Osteoblast (primary cell): Measurements from ENCODE around the gene CAST. TPM values are rescaled to one million over a fixed set of nuclear protein-coding genes. Genes with fewer than 3 reads are reported as not detected.

ENCODE experiments used
- DNase-seq: peaks from one replicate; pipeline ENCODE4 v3.0.0; 2011; ENCODE audit warnings: low spot score, mixed read lengths; ENCODE audit not compliant: insufficient read length; ENCODE audit errors: missing footprints
- H2AFZ ChIP-seq: 2 replicates; pipeline ENCODE4 v1.6.0; 2011; ENCODE audit warnings: mild to moderate bottlenecking, low read length
- H3K27ac ChIP-seq: 2 replicates; pipeline ENCODE4 v1.5.1; 2011; ENCODE audit warnings: mild to moderate bottlenecking, low read depth, low read length, moderate library complexity
- H3K27me3 ChIP-seq: 2 replicates; pipeline ENCODE4 v1.6.0; 2012; ENCODE audit warnings: mild to moderate bottlenecking, control low read depth, inconsistent platforms, low read length, moderate library complexity; ENCODE audit not compliant: insufficient read depth
- H3K36me3 ChIP-seq: 2 replicates; pipeline ENCODE4 v1.5.1; 2011; ENCODE audit warnings: mild to moderate bottlenecking, low read length, control low read depth, moderate library complexity; ENCODE audit not compliant: insufficient read depth
- H3K4me1 ChIP-seq: 2 replicates; pipeline ENCODE4 v1.5.1; 2011; ENCODE audit warnings: mild to moderate bottlenecking, low read length, control low read depth, moderate library complexity; ENCODE audit not compliant: insufficient read depth
- H3K4me2 ChIP-seq: 2 replicates; pipeline ENCODE4 v1.6.0; 2011; ENCODE audit warnings: mild to moderate bottlenecking, low read length; ENCODE audit not compliant: insufficient read depth
- H3K4me3 ChIP-seq: fragments of 200-600 bp; sonication (generic); 3 replicates; pipeline ENCODE4 v1.5.1; 2012; ENCODE audit warnings: mild to moderate bottlenecking, low read length, inconsistent platforms; ENCODE audit not compliant: insufficient read depth
- H3K79me2 ChIP-seq: 2 replicates; pipeline ENCODE4 v1.6.0; 2012; ENCODE audit warnings: mild to moderate bottlenecking, low read length, control low read depth, inconsistent platforms; ENCODE audit not compliant: insufficient read depth
- H3K9me3 ChIP-seq: 2 replicates; pipeline ENCODE4 v1.5.1; 2011; ENCODE audit warnings: low read depth, low read length, control low read depth
- H4K20me1 ChIP-seq: 2 replicates; pipeline ENCODE4 v1.6.0; 2012; ENCODE audit warnings: mild to moderate bottlenecking, low read length, control low read depth; ENCODE audit not compliant: insufficient read depth
- total RNA-seq: library from RNA; depleted of rRNA; stranded (reverse); fragments of >200 nt; gene quantifications from 2 replicates; pipeline ENCODE4 v1.2.3, GENCODE V29; 2012
- TF ChIP-seq, protein P1 (sequence below): IDR thresholded peaks from 2 replicates; pipeline ENCODE4 v1.5.1; 2011; ENCODE audit warnings: mild to moderate bottlenecking, low read depth, low read length, moderate library complexity; ENCODE audit errors: extremely low read depth

The CAST gene
- total RNA-seq, 1 donor, result 278 TPM

DNA sequence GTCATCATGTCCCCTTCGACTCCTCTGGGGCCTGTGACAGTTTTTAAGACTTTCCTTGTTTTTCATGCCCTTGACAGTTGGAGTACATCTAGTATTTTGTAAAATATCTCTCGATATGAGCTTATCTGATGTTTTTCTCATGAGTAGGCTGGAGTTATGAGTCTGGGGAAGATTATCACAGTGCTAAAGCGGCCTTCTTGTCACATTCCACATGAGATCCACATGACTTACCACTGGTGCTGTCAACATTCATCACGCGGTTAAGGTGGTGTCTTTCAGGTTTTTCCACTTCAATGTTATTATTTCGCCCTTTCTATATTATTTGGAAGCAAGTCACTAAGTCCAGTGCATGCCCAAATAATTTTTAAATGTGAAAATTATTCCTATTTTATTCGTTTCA is 17.1 kb upstream of the CAST start:
- no peaks in the 10 kb centered on the region for H3K27me3 ChIP-seq
- H3K9me3 ChIP-seq, result no peaks in the 10 kb centered on the region
- no peaks in the 10 kb centered on the region for H3K36me3 ChIP-seq
- H3K27ac ChIP-seq, result no peak overlapping the region
- TF ChIP-seq, protein P1, sequence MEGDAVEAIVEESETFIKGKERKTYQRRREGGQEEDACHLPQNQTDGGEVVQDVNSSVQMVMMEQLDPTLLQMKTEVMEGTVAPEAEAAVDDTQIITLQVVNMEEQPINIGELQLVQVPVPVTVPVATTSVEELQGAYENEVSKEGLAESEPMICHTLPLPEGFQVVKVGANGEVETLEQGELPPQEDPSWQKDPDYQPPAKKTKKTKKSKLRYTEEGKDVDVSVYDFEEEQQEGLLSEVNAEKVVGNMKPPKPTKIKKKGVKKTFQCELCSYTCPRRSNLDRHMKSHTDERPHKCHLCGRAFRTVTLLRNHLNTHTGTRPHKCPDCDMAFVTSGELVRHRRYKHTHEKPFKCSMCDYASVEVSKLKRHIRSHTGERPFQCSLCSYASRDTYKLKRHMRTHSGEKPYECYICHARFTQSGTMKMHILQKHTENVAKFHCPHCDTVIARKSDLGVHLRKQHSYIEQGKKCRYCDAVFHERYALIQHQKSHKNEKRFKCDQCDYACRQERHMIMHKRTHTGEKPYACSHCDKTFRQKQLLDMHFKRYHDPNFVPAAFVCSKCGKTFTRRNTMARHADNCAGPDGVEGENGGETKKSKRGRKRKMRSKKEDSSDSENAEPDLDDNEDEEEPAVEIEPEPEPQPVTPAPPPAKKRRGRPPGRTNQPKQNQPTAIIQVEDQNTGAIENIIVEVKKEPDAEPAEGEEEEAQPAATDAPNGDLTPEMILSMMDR, result no peak
- H2AFZ ChIP-seq, result no peak overlapping the region
- H3K4me3 ChIP-seq, result no peak overlapping the region
- DNase-seq, result no peak
- H4K20me1 ChIP-seq, result no peaks in the 10 kb centered on the region
- no peaks in the 10 kb centered on the region for H3K79me2 ChIP-seq
- H3K4me1 ChIP-seq, result peaks cover 3% of the 10 kb centered on the region
- H3K4me2 ChIP-seq, result no peak overlapping the region

DNA sequence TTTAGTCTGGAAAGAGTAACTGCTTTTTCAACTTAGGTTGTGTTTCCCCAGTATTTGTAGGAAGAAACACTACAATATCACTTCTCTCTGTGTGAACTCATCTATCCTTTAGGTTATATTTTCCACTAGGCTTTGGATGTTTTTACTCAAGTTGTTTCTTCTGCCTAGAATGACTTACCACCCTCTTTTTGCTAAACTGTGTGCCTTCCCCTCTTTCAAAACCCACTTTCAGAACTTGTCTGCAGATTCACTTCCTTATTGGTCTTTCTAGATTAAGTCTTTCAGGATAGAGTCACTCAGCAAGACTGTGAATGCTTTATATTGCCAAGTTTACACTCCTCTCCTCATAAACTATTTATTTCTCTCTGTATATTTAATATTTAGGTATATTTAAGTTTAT is 14.2 kb upstream of the CAST start:
- TF ChIP-seq, protein P1, result no peak
- no peak overlapping the region for H3K27ac ChIP-seq

DNA sequence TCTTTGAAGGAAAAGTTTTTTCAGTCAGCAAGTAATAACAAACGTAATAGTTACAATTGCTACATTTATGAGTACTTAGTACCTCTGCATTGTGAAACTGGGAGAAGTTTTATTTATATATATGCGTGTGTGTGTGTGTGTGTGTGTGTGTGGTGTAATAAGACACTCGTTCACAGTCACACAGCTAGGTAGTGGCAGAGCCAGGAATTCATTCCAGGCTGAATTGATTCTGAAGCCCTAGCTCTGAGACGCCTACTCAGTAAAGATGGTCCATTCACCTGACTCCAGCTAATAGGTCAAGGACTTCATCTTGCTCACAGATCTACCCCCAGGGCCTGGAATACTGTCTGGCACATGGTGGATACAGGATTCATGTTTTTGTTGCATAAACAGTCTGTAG is 13.6 kb upstream of the CAST start:
- Histone ChIP-seq H3K9me3 (no peaks in the 10 kb centered on the region), H3K4me2 (no peak overlapping the region), H2AFZ (no peak overlapping the region), H3K27ac (no peak overlapping the region), H3K36me3 (no peaks in the 10 kb centered on the region), H3K4me3 (no peak overlapping the region), H3K79me2 (no peaks in the 10 kb centered on the region), H3K27me3 (no peaks in the 10 kb centered on the region), H3K4me1 (peaks cover 3% of the 10 kb centered on the region), H4K20me1 (no peaks in the 10 kb centered on the region)
- DNase-seq, result no peak
- TF ChIP-seq, protein P1, result no peak

More for the DNA sequence above, 14.2 kb upstream of the CAST start:
- Histone ChIP-seq H4K20me1 (no peaks in the 10 kb centered on the region), H3K36me3 (no peaks in the 10 kb centered on the region), H2AFZ (no peak overlapping the region), H3K27me3 (no peaks in the 10 kb centered on the region), H3K4me3 (no peak overlapping the region), H3K4me1 (peaks cover 3% of the 10 kb centered on the region), H3K4me2 (no peak overlapping the region), H3K79me2 (no peaks in the 10 kb centered on the region), H3K9me3 (no peaks in the 10 kb centered on the region)
- DNase-seq, result no peak

DNA sequence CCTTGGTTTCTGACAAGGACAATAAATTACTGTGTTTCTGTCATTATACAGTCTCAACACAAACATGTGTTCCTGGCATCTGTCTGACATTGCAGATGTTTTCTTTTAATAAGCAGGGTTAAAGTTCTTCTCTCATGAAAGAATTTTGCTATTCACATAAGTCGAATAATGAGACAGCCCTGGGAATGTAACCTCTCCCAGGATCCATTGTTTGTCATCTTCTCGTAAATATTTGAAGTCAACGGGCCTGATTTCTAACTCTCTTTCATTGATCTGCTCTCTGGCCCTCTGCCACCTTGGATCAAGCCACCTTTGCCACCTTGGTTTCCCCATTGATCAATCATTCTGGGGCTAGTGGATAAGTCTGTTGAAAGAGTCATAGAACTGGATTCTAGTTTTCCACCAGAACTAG is 12.9 kb upstream of the CAST start:
- no peaks in the 10 kb centered on the region for H3K9me3 ChIP-seq
- H4K20me1 ChIP-seq, result no peaks in the 10 kb centered on the region
- H3K4me1 ChIP-seq, result peaks cover 3% of the 10 kb centered on the region
- TF ChIP-seq, protein P1, result no peak
- H3K4me2 ChIP-seq, result no peak overlapping the region
- H3K36me3 ChIP-seq, result no peaks in the 10 kb centered on the region
- H3K4me3 ChIP-seq, result no peak overlapping the region
- DNase-seq, result no peak
- H3K27ac ChIP-seq, result no peak overlapping the region
- no peaks in the 10 kb centered on the region for H3K27me3 ChIP-seq
- H3K79me2 ChIP-seq, result no peaks in the 10 kb centered on the region
- no peak overlapping the region for H2AFZ ChIP-seq
